GM21447 (cell line): ENCODE results near the gene C17orf58.
"Not testable (repeated sequence)": the region's sequence is repeated elsewhere in the genome, so short reads cannot be mapped to it uniquely, and the experiment has no call there.

Experiments
- ATAC-seq: cut with Tn5 transposase; IDR thresholded peaks from one replicate; pipeline ENCODE4 v1.9.1; 2021; ENCODE audit not compliant: unreplicated experiment

The C17orf58 gene

DNA sequence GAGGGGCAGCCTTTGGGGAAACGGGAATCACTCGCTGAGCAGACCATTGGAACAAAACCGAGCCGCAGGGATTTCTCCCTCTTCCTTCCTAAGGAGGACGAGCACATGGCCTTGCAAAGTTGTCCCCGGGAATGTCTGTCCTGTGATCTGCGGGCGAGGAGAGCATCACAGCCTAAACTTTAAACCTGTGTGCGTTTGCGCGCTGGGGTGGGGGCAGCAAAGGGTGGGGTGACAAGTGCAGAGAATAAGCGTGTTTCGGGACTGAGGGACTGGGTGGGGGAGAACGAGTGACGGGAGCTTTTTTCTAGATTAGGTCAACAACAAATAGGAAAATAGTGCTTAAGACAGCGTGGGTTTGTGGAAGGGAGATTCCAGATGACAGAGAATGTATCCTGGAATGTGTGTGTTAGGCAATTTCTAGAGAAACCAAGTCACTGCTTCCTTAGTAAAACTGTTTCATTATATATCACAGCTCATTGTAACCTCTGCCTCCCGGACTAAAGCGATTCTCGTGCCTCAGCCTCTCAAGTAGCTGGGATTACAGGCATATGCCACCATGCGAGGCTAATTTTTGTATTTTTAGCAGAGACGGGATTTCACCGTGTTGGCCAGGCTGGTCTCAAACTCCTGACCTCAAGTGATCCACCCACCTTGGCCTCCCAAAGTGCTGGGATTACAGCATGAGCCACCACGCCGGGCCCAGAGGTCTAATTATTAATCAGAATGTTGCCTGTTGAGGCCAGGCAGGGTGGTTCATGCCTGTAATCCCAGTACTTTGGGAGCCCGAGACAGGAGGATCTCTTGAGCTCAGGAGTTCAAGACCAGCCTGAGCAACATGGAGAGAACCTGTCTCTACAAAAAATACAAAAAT is at the start of gene C17orf58:
Gene C17orf58, minus strand, starts transcription at position 169 of the 871 bp plus-strand sequence. CDS start 271 bp downstream, outside the sequence.
- not testable (repeated sequence) for ATAC-seq

DNA sequence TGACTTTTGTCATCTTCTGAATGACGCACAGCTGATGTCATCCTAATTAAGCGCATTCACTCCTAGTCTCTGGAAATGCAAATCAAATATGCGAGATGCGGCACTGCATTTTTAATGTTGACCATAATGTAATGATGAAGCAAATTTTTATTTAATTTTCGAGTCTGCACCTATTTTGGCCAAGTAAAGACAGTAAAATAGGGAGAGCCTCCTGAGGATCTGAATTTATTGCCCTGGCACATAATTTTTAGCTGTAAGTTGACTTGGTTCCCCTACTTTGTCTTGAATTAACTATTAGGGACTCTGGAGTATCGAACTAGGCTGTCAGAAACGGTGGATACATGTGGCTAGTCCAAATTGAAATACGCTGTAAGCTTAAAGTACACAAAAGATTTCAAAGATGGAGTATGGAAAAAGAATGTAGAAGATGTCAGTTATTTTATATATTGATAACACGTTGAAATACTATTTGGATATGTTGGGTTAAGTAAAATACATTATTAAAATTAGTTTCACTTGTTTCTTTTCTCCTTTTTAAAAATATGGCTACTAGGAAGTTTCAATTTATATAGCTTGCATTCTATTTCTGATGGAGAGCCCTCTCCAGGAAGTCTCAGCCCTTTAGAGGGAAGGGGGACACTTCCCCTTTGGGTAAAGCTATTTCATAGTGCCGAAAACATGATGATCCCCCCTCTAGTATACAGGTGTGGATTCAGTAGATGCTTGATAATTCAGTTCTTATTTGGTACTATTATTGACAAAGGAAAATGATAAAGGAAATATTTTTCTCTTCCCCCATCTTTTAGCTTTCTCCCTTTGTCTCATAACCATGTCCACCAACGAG is 40.3 kb upstream of the C17orf58 start:
- ATAC-seq, result no peak

DNA sequence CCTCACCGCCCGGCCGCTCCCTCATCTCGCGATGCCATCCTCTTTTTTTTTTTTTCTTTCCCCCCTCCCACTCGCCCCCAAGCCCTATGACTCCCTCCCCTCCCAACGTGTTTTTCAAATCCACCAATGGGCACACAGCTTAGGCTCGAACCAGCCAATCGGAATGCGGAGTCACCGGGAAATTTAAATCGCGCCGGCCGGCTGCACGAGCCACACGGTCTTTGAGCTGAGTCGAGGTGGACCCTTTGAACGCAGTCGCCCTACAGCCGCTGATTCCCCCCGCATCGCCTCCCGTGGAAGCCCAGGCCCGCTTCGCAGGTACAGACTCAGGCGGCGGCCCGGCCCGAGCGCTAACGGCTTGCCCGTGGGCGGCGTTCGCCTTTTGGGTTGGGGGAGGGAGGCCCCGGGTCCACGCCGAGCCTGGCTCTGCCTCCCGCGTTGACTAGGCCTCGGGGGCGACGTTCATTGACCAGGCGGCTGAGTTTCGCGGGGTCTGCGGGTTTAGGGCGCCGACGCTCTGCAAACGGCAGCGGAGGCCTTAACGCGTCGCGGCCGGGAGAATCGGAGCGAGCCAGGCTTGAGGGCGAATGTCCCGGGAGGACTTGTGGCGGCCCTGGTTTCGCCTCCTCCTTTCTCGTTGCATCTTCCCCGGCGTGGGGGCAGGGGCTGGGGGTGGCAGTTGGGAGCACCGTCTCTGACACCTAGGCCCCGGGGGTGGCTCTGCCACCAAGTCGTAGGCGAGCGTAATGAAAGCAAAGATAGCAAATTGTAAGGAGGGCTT is 39.4 kb upstream of the C17orf58 start, which contains the start of gene KPNA2:
Gene KPNA2, plus strand, starts transcription at position 213 of the 781 bp plus-strand sequence. CDS start 1,398 bp downstream, outside the sequence.
- peak; percentile 94 for ATAC-seq

DNA sequence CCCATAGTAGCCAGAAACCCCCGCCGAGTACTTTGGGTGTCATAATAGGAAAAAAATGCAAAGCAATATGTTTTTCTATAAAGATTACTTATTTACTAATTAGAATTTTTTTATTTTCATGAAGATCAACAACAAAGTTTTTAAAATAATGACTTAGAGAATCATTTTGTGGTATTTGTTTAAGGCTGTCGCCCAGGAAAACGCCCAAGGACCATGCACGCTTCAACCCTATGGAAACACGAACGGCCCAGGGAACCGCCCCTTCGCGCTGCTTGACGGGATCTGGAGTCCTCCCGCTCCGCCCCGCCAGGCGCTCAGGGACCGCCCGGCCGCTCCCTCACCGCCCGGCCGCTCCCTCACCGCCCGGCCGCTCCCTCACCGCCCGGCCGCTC is 38.9 kb upstream of the C17orf58 start:
- peak; percentile 82 for ATAC-seq

DNA sequence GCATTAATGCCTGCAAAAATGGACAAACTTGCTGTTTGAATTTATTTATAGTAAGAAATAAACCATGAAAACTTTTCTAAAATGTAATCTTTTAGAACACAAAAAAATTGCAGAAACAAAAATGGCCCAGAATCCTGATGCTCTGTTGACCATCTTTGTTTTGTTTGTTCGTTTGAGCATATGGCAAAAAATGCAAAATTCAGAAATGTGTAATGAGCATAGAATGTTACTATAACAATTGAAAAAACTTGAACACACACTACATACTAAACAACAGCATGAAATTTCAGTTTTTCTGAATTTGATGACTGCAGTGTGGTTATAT is 38.1 kb upstream of the C17orf58 start:
- no peak for ATAC-seq

DNA sequence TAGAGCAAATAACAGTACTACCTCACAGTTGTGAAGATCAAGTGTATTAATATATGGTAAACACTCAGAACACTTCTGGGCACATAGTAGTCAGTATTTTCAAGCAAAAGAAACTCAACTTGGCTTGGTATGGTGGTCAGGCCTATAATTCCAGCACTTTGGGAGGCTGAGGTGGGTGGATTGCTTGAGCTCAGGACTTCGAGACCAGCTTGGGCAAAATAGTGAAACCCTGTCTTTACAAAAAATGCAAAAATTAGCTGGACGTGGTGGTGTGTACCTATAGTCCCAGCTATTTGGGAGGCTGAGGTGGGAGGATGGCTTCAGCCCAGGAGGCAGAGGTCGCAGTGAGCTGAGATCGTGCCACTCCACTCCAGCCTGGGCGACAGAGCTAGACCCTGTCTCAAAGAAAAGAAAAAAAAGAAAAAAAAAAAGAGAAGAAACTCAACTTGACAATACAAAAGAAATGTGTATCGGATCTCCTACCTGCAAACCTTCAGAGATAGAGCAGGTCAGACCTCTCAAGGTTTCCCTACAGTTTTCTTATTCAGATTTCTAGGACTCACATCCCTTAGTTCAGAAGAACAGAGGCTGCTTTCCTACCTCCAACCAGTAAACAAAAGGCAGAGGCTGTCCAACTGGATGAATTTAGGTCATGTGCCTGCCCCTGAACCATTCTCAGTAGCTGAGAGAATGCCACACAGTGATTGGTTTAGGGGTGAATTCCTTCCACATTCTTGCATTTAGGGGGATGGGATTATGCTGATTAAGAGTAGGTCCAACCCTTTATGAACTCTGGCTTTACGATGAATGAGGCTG is 37.6 kb upstream of the C17orf58 start:
- ATAC-seq, result no peak

DNA sequence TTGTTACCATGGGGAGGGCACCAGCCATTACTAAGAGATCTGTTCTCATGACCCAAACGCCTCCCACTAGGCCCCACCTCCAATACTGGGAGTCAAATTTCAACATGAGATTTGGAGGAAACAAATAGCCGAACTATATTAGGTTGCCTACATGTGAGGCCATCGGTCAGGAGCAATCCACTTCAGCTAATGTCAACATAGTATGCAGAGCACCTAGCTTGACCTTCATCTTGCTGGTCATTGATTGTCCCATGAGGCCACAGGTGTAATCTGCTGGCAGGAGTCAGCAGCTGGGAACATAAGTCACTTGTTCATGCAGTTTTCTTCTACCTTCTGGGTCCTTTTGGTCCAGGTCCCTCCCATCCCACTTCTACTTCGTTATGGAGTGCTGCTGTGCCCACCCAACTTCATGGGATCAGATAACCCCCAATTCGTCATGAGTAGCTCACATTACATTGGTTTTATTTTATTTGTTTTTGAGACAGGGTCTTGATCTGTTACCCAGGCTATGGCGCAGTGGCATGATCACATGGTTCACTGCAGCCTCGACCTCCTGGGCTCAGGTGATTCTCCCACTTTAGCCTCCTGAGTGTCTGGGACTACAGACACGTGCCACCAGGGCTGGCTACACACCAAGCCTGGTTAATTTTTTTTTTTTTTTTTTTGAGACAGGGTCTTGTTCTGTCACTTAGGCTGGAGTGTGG is 33.4 kb upstream of the C17orf58 start:
- no peak for ATAC-seq

DNA sequence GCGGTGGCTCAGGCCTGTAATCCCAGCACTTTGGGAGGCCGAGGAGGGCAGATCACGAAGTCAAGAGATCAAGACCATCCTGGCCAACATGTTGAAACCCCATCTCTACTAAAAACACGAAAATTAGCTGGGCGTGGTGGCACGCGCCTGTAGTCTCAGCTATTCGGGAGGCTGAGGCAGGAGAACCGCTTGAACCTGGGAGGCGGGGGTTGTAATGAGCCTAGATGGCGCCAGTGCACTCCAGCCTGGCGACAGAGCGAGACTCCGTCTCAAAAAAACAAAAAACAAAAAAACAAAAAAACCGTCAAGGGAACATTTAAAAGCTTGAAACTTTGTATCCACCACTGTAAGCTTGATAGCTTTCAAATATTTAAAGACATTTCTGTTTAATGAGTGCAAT is 26.3 kb upstream of the C17orf58 start:
- not testable (repeated sequence) for ATAC-seq

DNA sequence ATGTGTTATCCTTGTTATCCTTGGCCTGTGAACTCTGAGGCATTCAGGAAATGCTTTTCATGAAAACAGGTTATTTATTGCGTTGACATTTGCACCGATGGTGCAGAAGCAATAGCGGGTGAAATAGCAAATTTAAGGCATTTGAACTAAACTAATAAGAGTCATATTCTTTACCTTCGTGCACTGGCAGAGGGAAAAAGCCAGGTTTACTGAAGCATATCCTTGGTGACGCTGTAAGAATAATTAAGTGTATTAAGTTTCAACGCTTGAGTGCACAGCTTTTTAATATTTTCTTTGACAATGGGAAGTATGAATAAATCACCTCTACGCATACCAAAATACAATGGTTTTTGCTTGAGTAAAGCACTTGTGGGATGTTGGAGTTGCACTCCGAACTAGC is 25.7 kb upstream of the C17orf58 start:
- ATAC-seq, result no peak

DNA sequence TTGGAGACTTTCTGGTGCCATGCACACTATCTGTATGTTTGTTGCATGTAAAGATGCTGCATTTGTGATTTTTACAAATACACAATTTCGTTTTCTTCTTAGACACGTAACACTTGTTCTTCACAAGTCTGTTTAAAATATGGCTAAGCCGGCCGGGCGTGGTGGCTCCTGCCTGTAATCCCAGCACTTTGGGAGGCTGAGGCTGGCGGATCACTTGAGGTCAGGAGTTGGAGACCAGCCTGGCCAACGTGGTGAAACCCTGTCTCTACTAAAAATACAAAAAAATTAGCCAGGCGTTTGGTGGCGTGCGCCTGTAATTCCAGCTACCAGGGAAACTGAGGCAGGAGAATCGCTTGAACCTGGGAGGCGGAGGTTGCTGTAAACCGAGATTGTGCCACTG is 24.5 kb upstream of the C17orf58 start:
- ATAC-seq, result not testable (repeated sequence)

DNA sequence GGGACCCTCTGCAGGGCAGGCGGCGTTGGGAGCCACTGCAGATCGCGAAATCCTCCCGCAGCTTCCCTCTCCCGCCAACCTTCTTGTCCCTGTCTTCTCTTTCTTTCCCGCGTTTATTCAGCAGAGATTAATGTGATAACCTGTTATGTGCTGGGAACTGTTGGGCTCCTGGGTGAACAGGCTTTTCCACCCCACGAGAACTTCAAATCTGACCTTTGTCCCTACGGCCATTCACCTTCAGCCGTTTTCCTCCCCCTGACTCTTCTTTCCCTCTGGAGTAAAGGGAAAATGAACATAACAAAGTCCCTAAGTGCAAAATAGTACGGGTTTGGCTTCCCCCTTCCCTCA is 24.1 kb upstream of the C17orf58 start:
- ATAC-seq, result peak; percentile 17

DNA sequence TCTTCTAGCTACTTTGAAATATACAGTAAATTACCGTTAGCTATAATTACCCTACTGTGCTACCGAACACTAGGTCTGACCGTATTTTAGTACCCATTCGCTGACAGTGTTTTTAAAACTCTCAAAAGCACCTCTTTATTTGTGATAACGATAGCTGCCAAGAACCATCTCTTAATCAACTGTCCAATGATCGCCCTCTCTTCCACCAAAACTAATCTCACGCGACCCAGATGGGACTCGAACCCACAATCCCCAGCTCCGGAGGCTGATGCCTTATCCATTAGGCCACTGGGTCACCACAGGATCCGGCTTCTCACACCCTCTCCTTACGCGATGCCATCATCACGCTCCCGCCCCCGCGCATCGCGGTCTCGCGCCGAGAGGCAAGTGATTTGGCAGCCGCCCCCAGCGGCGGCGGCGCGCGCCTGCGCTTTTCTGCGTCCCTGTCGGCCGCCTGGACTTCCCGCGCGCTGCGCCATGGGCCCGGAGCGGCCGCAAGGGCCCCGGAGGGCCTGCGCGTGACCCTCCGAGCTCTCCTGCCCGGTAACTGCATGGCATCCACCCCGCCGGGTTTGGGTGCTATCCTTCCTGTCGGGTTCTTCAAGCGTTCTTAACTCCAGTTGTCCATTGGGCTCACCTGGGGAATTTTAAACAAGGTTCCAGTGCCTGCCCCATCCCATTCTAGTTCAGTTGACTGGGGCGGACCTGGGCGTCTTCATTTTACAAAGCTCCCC is 23.6 kb upstream of the C17orf58 start:
- peak; percentile 92 for ATAC-seq

DNA sequence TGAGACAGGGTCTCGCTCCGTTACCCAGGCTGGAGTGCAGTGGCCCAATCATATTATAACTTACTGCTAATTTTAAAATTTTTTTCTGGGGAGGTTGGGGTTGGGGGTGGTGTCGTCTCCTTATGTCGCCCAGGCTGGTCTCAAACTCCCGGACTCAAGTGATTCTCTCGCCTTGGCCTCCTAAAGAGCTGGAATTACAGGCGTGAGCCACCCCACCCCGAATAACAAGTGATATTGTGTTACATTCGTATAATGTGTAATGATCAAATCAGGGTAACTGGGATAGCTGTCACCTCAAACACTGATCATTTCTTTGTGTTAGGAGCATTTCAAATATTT is 23.0 kb upstream of the C17orf58 start:
- ATAC-seq, result no peak

DNA sequence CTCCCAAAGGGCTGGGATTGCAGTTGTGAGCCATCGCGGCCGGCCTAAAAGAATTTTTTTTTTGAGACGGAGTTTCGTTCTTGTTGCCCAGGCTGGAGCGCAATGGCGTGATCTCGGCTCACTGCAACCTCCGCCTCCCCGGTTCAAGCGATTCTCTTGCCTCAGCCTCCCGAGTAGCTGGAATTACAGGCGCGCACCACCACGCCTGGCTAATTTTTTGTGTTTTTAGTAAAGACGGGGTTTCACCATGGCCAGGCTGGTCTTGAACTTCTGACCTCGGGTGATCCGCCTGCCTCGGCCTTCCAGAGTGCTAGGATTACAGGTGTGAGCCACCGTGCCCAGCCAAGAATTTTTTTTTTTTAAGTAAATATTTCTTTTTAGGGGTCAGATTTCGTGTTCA is 22.2 kb upstream of the C17orf58 start:
- ATAC-seq, result not testable (repeated sequence)

DNA sequence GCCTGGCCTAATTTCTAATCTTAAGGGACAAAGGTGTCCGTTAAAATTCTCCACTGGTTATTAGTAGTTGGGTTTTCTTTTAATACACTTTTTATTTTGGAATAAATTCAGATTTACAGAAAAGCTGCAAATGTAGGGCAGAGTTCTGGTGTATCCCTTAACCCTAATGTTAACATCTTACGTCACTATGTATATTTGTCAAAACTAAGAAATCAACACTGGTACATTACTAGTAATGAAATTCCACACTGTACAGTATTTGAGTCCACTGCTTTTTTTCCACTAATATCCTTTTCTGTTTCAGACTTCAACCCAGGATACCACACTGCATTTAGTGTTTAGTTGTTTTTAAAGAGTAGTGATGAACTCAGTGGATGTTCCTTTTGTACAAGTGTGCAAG is 20.6 kb upstream of the C17orf58 start:
- ATAC-seq, result no peak

DNA sequence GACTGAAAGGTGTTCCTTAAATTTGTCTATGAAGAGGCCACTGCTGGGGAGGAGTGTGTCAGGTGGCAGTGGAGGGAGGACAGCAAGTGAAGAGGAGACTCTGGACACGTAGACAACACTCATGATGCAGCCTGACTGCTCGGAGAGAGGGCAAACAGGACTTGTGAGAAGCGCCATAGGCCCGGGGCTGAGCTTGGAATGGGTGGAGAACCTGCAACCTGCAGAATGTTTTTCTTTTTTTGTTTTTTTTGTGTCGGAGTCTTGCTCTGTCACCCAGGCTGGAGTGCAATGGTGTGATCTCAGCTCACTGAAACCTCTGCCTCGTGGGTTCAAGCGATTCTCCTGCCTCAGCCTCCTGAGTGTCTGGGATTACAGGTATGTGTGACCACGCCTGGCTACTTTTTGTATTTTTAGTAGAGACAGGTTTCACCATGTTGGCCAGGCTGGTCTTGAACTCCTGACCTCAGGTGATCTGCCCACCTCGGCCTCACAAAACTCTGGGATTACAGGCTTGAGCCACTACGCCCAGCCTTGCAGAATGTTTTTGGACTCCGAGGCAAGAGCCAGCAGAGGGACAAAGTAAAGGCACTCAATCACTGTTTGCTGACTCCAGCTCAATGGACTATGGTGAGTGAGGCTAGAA is 18.9 kb upstream of the C17orf58 start:
- no peak for ATAC-seq

DNA sequence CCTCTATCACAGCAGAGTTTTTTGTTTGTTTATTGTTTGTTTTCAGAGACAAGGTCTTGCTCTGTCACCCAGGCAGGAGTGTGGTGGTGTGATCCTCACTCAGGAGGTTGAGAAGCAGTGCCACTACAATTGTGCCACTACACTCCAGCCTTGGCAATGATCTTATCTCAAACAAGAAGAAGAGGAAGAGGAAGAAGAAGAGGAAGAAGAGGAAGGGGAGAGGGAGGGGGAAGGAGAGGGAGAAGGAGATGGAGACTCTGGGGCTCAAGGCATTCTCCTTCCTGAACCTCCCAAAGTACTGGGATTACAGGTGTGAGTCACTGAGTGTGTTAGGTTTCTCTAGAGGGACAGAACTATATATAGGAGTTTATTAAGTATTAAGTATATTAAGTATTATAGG is 17.1 kb upstream of the C17orf58 start:
- ATAC-seq, result no peak

DNA sequence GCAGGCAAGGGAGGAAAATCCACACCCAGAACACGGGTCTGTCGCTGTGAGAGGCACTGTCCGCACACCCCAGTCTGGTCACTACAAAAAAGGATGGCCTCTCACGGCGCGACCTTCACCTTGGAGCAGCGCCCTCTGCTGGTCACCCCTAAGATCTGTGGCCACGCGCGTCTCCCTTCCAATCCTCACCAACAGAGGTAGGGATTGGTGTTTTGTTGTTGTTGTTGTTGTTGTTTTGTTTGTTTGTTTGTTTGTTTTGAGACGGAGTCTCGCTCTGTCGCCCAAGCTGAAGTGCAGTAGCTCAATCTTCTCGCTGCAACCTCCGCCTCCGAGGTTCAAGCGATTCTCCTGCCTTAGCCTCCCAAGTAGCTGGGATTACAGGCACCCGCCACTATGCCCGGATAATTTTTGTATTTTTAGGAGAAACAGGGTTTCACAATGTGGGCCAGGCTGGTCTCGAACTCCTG is 15.0 kb upstream of the C17orf58 start:
- peak; percentile 69 for ATAC-seq

DNA sequence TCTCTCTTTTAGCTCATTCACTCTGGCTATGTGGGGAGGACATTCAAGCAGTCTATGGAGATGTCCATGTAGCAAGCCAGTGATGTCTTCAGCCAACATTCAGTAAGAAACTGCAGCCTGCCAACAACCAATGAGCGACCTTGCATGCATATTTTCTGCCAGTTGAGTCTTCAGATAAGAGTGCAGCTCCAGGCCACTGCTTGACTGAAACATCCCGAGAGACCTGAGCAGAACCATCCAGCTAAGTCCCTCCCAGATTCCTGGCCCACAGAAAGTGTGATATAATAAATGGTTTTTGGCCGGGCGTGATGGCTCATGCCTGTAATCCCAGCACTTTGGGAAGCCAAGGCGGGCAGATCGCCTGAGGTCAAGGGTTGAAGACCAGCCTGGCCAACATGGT is 10.5 kb upstream of the C17orf58 start:
- ATAC-seq, result no peak
